GM10266 (cell line): ENCODE data around the gene EXOC4.

Experiments
- DNase-seq: peaks from one replicate; pipeline ENCODE4 v3.0.0; 2012; ENCODE audit errors: extremely low spot score
- CTCF ChIP-seq: IDR thresholded peaks from 2 replicates; pipeline ENCODE4 v1.5.1; 2012; ENCODE audit warnings: mild to moderate bottlenecking, low read depth; ENCODE audit not compliant: control insufficient read depth, insufficient read depth; ENCODE audit errors: missing control alignments

The EXOC4 gene

GRCh38 chr7:133292631-133293030 is 39.8 kb downstream of the EXOC4 start:
- DNase-seq, result no peak
- TF ChIP-seq CTCF, result no peak

DNA sequence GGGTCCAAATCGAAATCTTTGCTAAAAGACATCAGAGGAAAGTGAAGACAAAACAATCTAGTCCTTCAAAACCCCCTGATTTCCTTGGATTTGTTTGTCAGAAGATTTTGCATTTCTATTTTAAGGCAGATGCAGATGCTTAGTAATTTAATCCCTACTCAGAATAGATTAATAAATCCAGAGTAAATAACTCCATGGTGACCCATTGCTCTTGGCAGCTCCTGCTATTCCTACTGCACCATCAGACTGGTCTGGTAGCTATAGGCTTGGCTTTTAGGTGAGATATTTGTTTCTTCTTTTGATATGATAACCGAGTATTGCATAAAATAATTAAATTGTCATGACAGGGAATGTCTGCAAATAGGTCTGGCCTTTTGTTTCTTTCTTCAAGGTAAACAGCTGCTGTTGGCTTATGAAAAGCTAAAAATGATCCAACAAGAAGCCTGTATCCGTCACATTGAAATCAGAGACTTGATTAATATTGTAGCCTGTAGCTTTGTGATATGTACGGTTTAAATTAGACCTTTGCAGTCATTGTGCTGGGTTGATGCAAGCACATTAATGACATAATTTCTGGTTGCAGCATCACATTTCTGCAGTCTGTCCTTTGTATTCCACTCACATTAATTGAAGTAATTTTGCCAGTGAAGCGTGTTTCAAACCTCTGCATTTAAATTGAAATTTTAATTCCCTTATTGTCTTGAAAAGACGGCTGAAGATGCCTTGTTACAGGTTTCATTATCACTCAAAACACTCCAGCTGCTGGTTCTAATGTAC is 40.7 kb downstream of the EXOC4 start:
- DNase-seq, result no peak

DNA sequence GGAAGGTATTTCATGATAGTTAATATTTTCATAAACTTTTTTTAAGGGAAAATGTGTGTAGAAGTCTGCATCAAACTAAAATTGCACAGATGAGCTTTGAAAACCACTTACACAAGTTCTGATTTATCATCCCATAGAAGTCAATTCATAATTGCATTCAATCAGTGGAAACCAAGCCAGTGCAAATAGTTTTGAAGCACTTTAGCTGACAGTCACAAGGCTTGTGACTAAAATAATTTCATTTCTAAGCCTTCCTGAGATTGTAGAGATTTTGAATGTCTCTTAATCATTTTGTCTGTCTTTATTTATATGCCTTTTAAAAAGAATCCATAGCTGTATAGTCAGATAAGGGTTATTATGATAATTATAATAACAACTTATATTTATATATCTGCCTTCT is 41.4 kb downstream of the EXOC4 start:
- no peak for DNase-seq
- TF ChIP-seq CTCF, result no peak

More for the DNA sequence above, 40.7 kb downstream of the EXOC4 start:
- TF ChIP-seq CTCF, result no peak

DNA sequence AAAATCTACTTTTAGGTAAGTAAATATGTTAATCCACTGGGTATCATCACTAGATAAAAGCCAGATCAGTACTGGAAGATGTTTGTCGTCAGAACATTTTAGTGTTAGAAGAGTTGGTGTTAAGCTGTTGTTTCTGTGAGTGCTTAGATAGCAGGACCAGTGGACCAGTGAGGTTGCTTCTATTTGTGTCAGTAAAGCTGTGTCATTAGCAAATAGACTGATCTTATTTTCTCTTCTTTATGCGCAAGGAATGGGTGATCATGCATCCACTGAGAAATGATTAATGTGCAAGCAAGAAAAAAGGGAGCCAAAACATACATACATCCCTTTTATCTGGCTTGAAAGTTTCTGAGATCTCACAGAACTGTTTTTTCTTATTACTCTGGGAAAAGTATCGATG is 42.6 kb downstream of the EXOC4 start:
- no peak for DNase-seq
- no peak for TF ChIP-seq CTCF

DNA sequence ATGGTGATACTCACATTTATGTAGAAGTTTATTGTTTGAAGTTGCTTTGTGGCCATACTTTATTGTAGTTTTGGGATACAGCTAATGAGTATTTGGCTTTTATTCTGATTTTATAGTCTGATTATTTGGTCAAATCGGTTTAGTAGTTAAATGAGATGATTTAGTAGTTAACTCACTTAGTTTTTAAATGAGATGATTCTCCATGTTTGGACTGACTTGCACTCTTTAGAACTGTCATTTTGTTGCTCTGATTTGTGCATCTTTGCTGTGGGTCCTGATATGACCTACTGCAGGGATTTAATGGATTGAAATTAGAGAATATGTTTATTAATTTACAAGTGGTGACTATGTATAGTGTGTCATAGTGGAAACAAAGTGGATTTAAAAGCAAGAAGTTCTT is 44.2 kb downstream of the EXOC4 start:
- TF ChIP-seq CTCF, result no peak
- no peak for DNase-seq

- DNase-seq, result no peak
- TF ChIP-seq CTCF, result no peak
These were observed 45.2 kb downstream of the EXOC4 start for GRCh38 chr7:133298080-133298479.

DNA sequence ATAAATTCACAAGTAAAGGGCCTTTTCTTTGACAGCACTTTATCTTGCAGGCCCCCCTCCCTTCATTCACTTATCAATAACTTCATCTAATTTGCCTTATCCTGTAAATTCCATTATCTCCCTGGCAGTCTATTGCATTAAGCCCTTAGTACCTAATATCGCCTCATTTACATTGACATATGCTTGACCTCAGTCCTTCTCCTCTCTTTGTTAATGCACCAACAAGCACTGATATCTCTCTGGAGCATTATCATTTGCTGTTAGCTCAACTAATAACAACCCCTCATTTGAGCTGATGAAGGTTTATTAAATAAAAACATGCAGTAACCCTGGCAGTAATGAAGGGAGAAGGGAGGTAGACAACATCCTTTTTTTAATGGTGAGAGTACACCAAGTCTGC is 46.8 kb downstream of the EXOC4 start:
- DNase-seq, result no peak
- no peak for TF ChIP-seq CTCF
